ENCODE data around the gene SH3PXD2A.
A peak's percentile ranks its signal among the peaks of the same experiment; 100 is the strongest.

SH3PXD2A gene

GRCh38 chr10:103699611-103700435, 155.6 kb downstream of the SH3PXD2A start:
- DNase-seq = no peak

GRCh38 chr10:103698266-103698665, 157.1 kb downstream of the SH3PXD2A start:
- no peak for DNase-seq

- DNase-seq = no peak
Observed at GRCh38 chr10:103697787-103698186, 157.6 kb downstream of the SH3PXD2A start.

GRCh38 chr10:103696411-103697145, 158.8 kb downstream of the SH3PXD2A start:
- DNase-seq = no peak

GRCh38 chr10:103696094-103696410, 159.3 kb downstream of the SH3PXD2A start:
- DNase-seq = no peak

GRCh38 chr10:103695584-103696005, 159.8 kb downstream of the SH3PXD2A start:
- DNase-seq = no peak

GRCh38 chr10:103693812-103694205, 161.6 kb downstream of the SH3PXD2A start:
- DNase-seq = no peak

- DNase-seq = no peak
Observed at GRCh38 chr10:103692952-103693811, 162.2 kb downstream of the SH3PXD2A start.

- DNase-seq = no peak
Observed at GRCh38 chr10:103692436-103692951, 162.9 kb downstream of the SH3PXD2A start.

- no peak for DNase-seq
Observed at GRCh38 chr10:103691723-103692435, 163.5 kb downstream of the SH3PXD2A start.

- DNase-seq = no peak
Observed at GRCh38 chr10:103691267-103691666, 164.1 kb downstream of the SH3PXD2A start.

GRCh38 chr10:103690281-103690680, 165.1 kb downstream of the SH3PXD2A start:
- DNase-seq = no peak

- no peak for DNase-seq
Observed at GRCh38 chr10:103688491-103688890, 166.9 kb downstream of the SH3PXD2A start.

GRCh38 chr10:103687718-103688117, 167.7 kb downstream of the SH3PXD2A start:
- DNase-seq = no peak

- no peak for DNase-seq
Observed at GRCh38 chr10:103687172-103687571, 168.2 kb downstream of the SH3PXD2A start.

- DNase-seq = peak; percentile 88
Observed at GRCh38 chr10:103685880-103686669, 169.3 kb downstream of the SH3PXD2A start.

- no peak for DNase-seq
Observed at GRCh38 chr10:103683851-103684250, 171.5 kb downstream of the SH3PXD2A start.

GRCh38 chr10:103682631-103683030, 172.7 kb downstream of the SH3PXD2A start:
- DNase-seq = no peak

GRCh38 chr10:103681617-103682399, 173.6 kb downstream of the SH3PXD2A start:
- DNase-seq = no peak

GRCh38 chr10:103680869-103681236, 174.5 kb downstream of the SH3PXD2A start:
- DNase-seq = no peak
